Right forelimb (tissue), 1 donor: Measurements from ENCODE around the gene U2SURP.

ENCODE experiments used
- DNase-seq: peaks from one replicate; pipeline ENCODE4 v3.0.0-alpha.2; 2018

The U2SURP gene

DNA sequence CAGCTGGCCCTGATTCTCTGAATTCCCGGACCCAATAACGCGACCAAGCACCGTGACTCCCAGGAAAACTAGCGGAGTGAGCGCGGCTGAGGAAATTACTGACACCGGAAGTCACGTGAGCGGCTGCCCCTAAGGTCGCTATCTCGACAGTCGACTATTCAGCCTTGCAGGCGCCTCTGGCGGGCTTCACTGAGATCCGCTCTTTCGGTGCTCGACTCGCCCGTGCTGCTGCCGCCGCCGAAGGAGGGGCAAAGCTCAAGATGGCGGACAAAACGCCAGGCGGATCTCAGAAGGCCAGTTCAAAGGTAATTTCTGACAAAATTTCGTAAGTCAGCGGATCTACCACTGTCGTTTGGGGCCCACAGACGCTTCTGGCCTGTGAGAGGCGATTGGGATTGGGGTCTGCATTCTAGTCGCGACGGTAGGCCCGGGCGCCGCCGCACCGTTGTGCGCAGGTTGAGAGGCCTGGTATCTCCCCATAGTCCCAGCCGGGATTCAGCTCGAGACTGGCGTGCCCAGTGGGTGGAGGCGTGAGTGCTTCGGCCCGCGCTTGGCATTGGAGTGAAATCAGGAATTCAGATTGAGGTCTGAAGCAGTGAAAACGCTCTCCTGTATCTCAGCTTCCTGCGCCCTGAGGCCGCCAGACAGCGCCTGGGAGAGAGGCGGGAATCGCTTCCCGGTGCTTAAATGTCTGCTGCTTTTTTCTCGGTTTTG lies at the start of gene U2SURP:
Gene U2SURP, plus strand, starts transcription at position 202 of the 714 bp plus-strand sequence. Its CDS starts 59 bp downstream, at position 261.
- DNase-seq: peak; percentile 96

- DNase-seq: no peak
Observed at GRCh38 chr3:142951794-142952193, 49.6 kb upstream of the U2SURP start.

DNA sequence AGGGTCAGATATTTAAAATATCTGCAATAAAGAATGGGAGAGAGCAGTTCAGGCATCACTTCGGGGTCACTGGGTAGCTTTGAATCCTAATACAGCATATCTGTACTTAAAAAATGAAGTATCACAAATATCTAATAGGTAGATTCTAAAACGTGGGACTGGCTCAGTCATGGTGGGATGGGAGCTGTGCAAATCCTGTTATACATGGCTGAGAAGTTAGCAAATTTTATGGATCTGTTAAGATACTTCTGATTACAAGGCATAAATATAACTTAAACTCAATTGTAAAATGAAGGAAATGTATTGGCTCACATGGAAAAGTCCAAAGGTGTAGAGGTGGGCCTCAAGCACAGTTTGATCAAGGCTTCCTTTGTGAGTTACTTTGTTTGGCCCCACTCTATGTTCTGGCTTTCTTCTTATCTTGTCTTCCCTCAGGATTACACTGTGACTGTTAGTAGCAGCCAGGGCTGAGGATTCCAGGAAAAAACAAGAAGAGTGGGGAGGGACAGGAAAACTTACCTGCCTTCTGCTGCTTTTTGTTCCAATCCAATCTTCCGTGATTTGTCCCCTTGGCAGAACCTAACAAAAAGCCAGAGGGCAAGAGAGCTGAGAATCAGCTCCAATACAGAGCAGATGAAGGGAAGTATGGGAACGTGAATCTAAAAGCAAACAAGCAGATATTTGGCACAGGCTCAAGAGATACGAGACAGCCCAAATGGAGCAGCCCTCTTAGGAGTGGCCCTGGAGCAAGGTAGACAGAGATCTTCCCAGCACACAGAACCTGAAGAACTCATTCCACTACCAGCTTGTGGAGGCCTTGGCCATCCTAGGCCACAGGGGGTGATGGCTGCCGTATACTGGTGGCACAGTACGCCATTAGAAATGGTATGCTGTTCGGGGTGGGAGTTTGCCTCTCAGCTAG lies 48.8 kb upstream of the U2SURP start:
- no peak for DNase-seq

- no peak for DNase-seq
Observed at GRCh38 chr3:142953443-142953842, 47.9 kb upstream of the U2SURP start.

DNA sequence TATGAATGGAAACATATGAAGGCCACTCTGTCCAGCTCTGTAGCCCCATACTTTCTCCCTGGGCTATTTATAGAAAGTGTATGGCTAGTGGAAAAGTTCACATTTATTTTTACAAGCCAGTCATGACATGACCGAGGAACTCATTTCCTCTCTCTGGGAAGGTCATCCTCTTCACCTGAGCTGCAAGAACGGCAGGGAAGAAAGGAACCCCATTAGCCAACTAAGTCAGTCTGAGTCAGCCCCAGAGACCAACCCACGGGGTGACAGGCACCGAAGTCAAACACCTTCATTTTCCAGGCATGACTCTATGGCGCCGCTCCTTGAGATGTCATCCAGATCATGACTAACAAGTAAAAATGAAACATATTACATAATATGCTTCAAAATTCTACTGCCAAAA lies 42.7 kb upstream of the U2SURP start:
- DNase-seq: no peak

DNA sequence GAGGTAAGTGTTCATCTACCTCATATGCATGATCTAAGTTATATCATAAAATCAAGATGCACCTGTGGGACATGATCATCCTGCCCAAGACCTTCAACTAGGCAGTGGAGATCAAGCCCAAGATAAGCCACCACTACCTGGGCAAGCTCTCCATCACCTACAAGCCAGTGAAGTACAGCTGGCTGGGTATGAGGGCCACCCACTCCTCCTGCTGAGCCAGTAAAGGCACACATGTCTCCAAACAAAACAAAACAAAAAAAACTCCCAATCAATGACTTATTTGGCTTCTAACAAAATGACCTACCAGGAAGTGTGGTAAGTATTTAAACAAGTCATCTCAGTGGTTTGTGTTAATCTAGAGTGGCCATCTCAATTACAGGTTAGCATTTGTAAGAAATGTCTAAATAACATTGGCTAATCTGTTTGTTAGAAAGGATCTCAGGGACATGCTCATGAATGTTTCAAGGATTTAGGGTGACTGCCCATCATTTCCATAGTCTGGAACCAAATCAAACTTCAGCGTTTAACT lies 41.0 kb upstream of the U2SURP start:
- DNase-seq: no peak

DNA sequence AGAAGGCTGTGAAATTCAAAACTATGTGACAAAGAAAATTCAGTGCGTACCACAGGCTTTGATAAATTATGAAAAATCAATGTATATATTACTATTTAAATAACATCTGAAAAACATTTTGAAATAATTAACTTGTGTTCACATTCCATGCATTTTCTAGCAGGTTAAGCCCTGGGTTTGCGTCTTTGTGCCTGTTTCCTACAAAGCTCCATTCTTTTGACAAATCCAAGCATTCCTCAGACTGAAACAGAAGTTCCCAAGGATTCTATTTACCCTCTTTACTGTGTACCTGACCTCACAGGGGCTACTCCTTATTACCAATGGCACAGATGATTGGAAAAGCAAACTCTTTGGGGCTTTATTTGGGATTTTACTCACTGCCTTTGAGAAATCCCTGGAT lies 39.8 kb upstream of the U2SURP start:
- DNase-seq: no peak

DNA sequence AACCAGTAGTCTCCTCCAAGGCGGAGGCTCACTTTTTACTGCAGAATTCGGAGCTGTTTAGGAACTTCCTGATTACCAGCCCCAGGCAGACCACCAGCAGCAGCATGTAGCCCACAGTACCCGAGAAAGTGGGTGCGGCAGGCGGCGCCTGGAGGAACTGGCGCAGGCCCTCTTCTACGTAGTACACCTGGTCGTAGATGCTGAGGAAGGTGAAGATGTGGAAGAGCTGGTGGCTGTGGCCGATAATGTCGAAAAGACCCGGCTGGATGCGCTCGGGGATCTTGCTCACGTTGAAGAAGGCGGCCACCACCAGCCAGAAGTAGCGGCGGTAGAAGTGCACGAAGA lies 39.2 kb upstream of the U2SURP start:
- DNase-seq: no peak

- DNase-seq: no peak
Observed at GRCh38 chr3:142962520-142963233, 38.7 kb upstream of the U2SURP start.

DNA sequence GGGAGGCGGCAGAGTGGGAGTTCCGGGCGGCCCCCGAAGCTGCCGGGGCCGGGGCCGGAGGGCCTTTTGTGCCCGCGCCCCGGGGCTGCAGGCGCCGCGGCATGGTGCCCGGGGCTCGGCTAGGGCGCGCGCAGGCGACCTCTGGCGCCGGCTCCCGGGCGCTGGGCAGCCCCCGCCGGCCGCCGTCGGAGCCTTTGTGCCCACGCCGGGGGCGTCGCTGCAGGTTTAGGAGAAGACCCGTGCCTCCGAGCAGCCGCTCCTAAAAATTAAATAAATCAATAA lies 38.2 kb upstream of the U2SURP start:
- no peak for DNase-seq

GRCh38 chr3:142963516-142964448 lies 37.6 kb upstream of the U2SURP start, which contains the start of gene PAQR9:
TSS of gene PAQR9 (minus strand) at chr3:142963674. CDS start at chr3:142963336, 338 bp downstream.
- DNase-seq: peak; percentile 54

- DNase-seq: no peak
Observed at GRCh38 chr3:142965581-142965980, 35.8 kb upstream of the U2SURP start.

DNA sequence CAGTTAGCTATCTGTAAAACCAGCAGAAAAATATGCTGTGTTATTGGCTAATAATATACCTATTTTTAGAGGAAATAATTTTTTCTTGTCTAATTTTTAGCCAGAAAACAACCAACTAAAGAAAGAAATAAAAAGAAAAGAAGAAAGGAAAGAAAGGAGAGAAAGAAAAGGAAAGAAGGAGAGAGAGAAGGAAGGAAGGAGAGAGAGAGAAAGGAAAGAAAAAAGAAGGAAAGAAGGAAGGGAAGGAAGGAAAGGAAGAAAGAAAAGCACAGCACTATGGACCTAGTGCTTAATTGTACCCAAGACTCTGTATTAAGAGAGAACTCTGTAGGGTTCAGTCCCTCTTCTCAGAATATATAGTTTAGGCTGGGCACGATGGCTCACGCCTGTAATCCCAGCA lies 34.6 kb upstream of the U2SURP start:
- DNase-seq: no peak

DNA sequence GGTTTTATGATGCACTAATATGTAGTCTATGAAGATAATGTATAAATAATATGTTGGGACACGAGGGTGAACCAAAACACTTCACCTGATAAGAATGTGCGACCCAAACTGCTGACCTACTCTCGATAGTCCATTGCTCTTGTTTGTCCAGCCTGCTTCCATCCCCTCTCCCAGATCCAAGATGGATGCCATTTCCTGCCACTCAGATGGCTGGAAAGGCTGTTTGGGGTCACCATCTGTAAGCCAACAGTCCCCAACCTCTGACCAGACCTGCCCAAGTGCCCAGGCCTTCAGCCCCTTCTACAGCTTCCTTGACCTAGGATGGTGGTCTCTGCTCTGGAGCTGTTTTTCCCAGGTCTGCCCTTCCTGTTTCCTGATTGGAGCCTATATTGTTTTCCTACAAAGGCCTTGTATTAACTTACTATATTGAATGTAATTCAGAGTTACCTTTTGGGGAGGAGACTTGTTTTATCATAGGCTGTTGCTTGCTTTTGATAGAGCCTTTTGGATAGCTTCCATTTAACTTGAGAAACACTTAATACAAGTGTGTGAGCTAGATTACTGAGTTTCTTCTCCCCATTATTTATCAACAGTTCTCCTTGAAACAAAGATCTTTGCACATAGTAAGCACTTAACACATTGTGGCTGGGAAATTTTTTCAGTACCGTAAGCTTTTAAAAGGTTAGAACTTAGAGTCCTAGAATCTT lies 32.9 kb upstream of the U2SURP start:
- DNase-seq: no peak

DNA sequence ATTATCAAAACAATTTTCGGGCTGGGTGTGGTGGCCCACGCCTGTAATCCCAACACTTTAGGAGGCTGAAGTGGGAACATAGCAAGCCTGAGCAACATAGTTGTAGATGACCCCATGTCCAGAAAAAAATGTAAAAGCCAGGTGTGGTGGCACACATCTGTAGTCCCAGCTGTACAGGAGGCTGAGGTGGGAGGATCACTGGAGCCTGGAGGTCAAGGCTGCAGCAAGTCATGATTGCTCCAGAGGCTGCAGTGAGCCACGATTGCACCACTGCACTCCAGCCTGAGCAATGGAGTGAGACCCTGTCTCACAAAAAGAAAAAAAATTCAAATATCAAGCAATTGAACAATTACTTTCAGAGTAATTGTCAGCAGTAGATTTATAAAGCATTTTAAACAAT lies 29.9 kb upstream of the U2SURP start:
- DNase-seq: no peak

DNA sequence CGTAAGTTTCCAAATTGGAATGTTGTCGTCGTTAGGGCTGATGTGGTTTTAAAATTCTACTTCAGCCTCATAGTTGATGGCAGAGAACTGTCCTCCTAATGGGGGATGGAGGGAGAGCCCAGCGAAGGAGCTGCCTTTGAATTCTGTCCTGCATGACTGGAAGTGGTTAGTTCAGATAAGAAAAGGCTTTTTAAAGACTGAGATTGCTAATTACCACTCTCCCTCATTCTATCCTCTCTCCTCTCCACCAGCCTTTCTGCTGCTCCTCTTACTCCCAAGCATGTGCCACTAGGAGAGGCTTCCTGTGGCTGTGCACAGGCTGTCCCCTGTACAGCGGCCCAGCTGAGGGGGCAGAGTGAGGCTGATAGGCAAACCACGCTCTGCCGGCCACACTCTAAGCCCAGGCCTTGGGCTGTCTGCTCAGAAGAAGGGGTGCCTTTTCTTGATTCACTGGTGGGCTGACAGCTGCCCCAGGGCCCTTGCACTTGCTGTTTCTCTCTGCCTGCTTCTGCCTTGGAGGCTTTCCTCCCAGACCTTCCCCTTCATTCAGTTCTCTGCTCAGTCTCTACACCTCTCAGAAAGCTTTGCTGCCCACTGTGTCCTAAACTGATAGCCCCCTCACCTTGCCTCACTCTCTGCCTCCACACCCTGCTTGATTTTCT lies 29.1 kb upstream of the U2SURP start:
- no peak for DNase-seq

GRCh38 chr3:142973217-142974009 lies 28.0 kb upstream of the U2SURP start:
- no peak for DNase-seq

DNA sequence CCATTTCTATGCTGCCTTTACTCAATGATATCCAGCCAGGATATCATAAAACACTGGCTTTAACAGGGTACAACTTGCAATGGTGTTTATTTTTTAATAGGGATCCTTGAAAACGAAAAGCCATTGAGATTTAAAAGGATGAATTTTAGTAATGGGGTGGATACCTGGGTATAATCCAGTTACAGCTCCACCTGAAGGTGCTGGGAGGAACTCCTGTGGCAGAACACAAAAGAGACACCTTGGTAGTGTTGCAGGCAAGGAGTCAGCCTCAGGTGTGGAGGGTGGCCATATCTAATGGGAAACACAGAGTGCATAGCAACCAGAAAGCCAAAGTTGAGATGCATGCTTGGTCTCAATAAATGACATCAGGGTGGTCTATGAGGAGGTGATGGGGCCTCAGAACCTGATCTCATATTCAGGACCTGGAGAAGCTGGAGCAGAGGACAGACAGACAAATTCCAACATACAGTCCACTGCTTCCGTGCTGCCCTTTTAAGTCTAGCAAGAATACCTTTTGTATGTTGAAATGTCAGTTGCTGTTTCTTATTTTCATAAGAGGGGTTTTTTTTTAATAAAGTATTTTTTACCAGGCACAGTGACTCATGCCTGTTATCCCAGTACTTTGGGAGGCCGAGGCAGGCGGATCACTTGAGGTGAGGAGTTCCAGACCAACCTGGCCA lies 25.9 kb upstream of the U2SURP start:
- no peak for DNase-seq

DNA sequence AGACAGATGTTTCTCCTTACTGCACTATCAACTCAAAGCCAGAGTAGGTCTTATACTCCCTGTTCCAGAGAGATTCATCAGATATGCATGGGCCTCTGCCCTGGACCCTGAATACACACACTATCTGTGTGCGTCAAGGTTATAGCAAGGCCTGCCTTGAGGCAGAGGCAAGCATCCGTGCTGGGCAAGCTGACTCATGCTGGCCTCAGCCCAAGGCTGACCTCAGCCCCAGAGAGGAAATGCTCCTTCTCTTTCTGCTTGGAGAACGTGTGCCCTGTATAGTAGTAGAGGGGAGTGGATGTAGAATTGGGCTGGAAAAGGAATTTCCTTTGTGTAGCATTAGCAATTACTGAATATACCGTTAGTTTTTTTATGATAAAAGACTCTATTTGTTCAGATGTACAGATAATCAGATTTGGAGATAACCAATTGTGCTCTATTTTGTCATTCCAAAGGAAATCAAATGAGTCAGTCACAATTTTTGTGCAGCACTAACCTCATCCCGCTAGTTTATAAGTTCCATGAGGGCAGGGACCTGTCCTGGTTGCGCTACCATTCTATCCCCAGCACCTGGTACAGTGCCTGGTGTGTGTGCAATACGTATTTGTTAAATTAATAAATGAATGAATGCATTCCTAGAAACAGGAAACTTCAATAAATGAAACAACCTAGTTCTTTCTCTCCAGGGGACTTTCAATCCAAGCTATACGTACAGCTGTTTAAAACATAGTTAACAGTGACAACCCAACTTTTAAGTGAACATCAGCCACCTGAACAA lies 24.6 kb upstream of the U2SURP start:
- DNase-seq: no peak
